Measurements from ENCODE around the gene SLC7A10. TPM values are rescaled to one million over a fixed set of nuclear protein-coding genes. Genes with fewer than 3 reads are reported as not detected.

SLC7A10 gene
- total RNA-seq, 1 experiment from 2014 or later, result 2.9 TPM

DNA sequence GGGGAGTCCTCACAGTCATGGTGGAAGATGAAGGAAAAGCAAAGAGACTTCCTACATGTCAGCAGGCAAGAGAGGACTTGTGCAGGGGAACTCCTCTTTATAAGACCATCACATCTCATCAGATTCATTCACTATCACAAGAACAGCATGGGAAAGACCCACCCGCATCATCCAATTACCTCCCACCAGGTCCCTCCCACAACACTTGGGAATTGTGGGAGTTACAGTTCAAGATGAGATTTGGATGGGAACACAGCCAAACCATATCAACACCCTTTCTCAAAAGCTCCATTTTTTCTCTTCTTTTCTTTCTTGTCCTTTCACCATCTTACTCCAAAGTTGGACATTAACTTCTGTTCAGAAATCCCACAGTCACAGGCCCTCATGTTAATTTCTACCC is 36.2 kb downstream of the SLC7A10 start:
- no peak overlapping the region for H3K18ac ChIP-seq (ENCODE audit: insufficient read length, low read depth, low read length)
- no peak overlapping the region for H3K4me2 ChIP-seq (ENCODE audit: insufficient read depth, insufficient read length, low read length)
- no peak overlapping the region for H4K8ac ChIP-seq (replicated peaks; ENCODE audit: insufficient read length, low read depth, low read length)
- no peak for DNase-seq
- H2BK120ac ChIP-seq (ENCODE audit: low read depth, low read length, poor library complexity, severe bottlenecking), result no peak overlapping the region
- H3K14ac ChIP-seq (ENCODE audit: insufficient read depth, low read length), result no peak overlapping the region
- no peak overlapping the region for H3K27ac ChIP-seq (ENCODE audit: insufficient read length, low read depth, low read length)
- WGBS (ENCODE audit: extremely low coverage, insufficient read length, low lambda C conversion rate), result no CpG with 5 or more reads among the region's 1 CpG
- no peak overlapping the region for H2BK5ac ChIP-seq (ENCODE audit: insufficient read length, low read length)
- H3K23me2 ChIP-seq (ENCODE audit: insufficient read length, low read depth, low read length, poor library complexity, severe bottlenecking), result no peaks in the 10 kb centered on the region
- H4K5ac ChIP-seq (ENCODE audit: insufficient read length, low read depth, low read length), result no peak overlapping the region
- H4K20me1 ChIP-seq (ENCODE audit: control insufficient read depth, insufficient read depth, insufficient read length), result no peaks in the 10 kb centered on the region
- H3K56ac ChIP-seq (ENCODE audit: insufficient read length, low read depth, low read length), result no peak overlapping the region
- Mint-ChIP-seq H3K9me3 (peaks cover 0 to 1% of the 10 kb centered on the region in 2 experiments; a peak in 3 of 5 replicates), H3K27ac (no peak overlapping the region), H3K36me3 (ENCODE audit: insufficient read depth in 1 of 3, low read depth in 3 of 3) (no peaks in the 10 kb centered on the region), H3K27me3 (ENCODE audit: low read depth) (peaks cover 40% of the 10 kb centered on the region), H3K4me1 (peaks cover 9 to 14% of the 10 kb centered on the region in 2 experiments), H3K4me3 (no peak overlapping the region)
- H2BK12ac ChIP-seq (ENCODE audit: insufficient read length, low read depth, low read length), result no peak overlapping the region
- no peaks in the 10 kb centered on the region for H3K79me2 ChIP-seq (ENCODE audit: insufficient read depth, low read length)
- no peak overlapping the region for H3K9ac ChIP-seq (ENCODE audit: extremely low read depth, insufficient read length, low read length)
- TF ChIP-seq, protein P1, sequence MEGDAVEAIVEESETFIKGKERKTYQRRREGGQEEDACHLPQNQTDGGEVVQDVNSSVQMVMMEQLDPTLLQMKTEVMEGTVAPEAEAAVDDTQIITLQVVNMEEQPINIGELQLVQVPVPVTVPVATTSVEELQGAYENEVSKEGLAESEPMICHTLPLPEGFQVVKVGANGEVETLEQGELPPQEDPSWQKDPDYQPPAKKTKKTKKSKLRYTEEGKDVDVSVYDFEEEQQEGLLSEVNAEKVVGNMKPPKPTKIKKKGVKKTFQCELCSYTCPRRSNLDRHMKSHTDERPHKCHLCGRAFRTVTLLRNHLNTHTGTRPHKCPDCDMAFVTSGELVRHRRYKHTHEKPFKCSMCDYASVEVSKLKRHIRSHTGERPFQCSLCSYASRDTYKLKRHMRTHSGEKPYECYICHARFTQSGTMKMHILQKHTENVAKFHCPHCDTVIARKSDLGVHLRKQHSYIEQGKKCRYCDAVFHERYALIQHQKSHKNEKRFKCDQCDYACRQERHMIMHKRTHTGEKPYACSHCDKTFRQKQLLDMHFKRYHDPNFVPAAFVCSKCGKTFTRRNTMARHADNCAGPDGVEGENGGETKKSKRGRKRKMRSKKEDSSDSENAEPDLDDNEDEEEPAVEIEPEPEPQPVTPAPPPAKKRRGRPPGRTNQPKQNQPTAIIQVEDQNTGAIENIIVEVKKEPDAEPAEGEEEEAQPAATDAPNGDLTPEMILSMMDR (conservative IDR thresholded peaks at IDR 0.05), result no peak
- no peak overlapping the region for H3K4ac ChIP-seq (ENCODE audit: low read depth, low read length)
- no peak overlapping the region for H3K23ac ChIP-seq (ENCODE audit: insufficient read length, low read depth, low read length)
- no peaks in the 10 kb centered on the region for H3K79me1 ChIP-seq (ENCODE audit: insufficient read depth, low read depth, low read length, poor library complexity, severe bottlenecking)
- H2AK5ac ChIP-seq (ENCODE audit: insufficient read length, low read length), result no peak overlapping the region
- H3K9me3 ChIP-seq (ENCODE audit: control insufficient read depth, low read depth, low read length), result no peaks in the 10 kb centered on the region
- no peak overlapping the region for H3T11ph ChIP-seq (ENCODE audit: low read length)
- H4K91ac ChIP-seq (ENCODE audit: insufficient read length, low read depth, low read length), result no peak overlapping the region
- no peak overlapping the region for H2BK15ac ChIP-seq (ENCODE audit: low read depth, low read length)
- H3K4me1 ChIP-seq (ENCODE audit: insufficient read depth, low read length), result no peaks in the 10 kb centered on the region
- H3K27me3 ChIP-seq (ENCODE audit: insufficient read depth, low read length), result no peaks in the 10 kb centered on the region; the same call in 1 of the 2 replicates
- no peak overlapping the region for H2BK20ac ChIP-seq (ENCODE audit: low read depth, low read length, poor library complexity, severe bottlenecking)
- H2AFZ ChIP-seq (ENCODE audit: low read length), result no peak overlapping the region
